Natural killer cell (primary cell): Measurements from ENCODE around the gene APRT. TPM values are rescaled to one million over a fixed set of nuclear protein-coding genes. Genes with fewer than 3 reads are reported as not detected.

Experiments used
- ATAC-seq, 3 donors: fragments of 150-1000 bp in 2 of 3; fragments of 200-7000 bp in 1 of 3; cut with Tn5 transposase; 1 replicate in 1 of 3; 2 replicates in 2 of 3; pipeline ENCODE4 v1.10.0; 2021; ENCODE audit warnings: mild to moderate bottlenecking in 2 of 3, moderate library complexity in 2 of 3
- DNase-seq, 2 donors: peaks; one replicate each; pipeline versions ENCODE4 v3.0.0 to v3.0.0-alpha.2; 2013 to 2021; ENCODE audit warnings: mixed read lengths in 1 of 2
- H3K27ac ChIP-seq: one replicate; pipeline ENCODE4 v1.5.1; 2013; ENCODE audit warnings: mild to moderate bottlenecking, low read length
- H3K27me3 ChIP-seq: one replicate; pipeline ENCODE4 v1.6.1; 2013; ENCODE audit warnings: low read length; ENCODE audit not compliant: control insufficient read depth, insufficient read depth
- H3K36me3 ChIP-seq: one replicate; pipeline ENCODE4 v1.6.1; 2013; ENCODE audit warnings: low read length; ENCODE audit not compliant: control insufficient read depth, insufficient read depth
- H3K4me1 ChIP-seq: one replicate; pipeline ENCODE4 v1.6.1; 2013; ENCODE audit warnings: low read length; ENCODE audit not compliant: control insufficient read depth, insufficient read depth
- H3K4me3 ChIP-seq: one replicate; pipeline ENCODE4 v1.5.1; 2013; ENCODE audit warnings: low read length
- H3K9me3 ChIP-seq: one replicate; pipeline ENCODE4 v1.6.1; 2013; ENCODE audit warnings: low read length; ENCODE audit not compliant: control insufficient read depth, insufficient read depth
- H3K27ac Mint-ChIP-seq, 2 donors: one replicate each; pipeline ENCODE4 v1.8.0; 2022; ENCODE audit warnings: mild to moderate bottlenecking in 2 of 2, mixed read lengths in 2 of 2, moderate library complexity in 1 of 2
- H3K27me3 Mint-ChIP-seq, 2 donors: one replicate each; pipeline ENCODE4 v1.8.0; 2022; ENCODE audit warnings: low read depth in 2 of 2, mixed read lengths in 2 of 2
- H3K36me3 Mint-ChIP-seq: one replicate; pipeline ENCODE4 v1.8.0; 2022; ENCODE audit warnings: mixed read lengths
- H3K4me1 Mint-ChIP-seq, 2 donors: one replicate each; pipeline ENCODE4 v1.8.0; 2022; ENCODE audit warnings: mixed read lengths in 2 of 2
- H3K4me3 Mint-ChIP-seq: one replicate; pipeline ENCODE4 v1.8.0; 2022; ENCODE audit warnings: mild to moderate bottlenecking, moderate library complexity, mixed read lengths
- H3K9me3 Mint-ChIP-seq, 2 donors: one replicate each; pipeline ENCODE4 v1.8.0; 2022; ENCODE audit warnings: mixed read lengths in 2 of 2
- CTCF ChIP-seq: fragments of 200-600 bp; IDR thresholded peaks from one replicate; pipeline ENCODE4 v1.8.0; 2022; ENCODE audit warnings: antibody characterized with exemption
- WGBS: methylation state at CpG from one replicate; pipeline ENCODE4 v1.1.7; 2013; ENCODE audit warnings: missing lambda C conversion rate; ENCODE audit not compliant: insufficient coverage; 5-methylcytosine and 5-hydroxymethylcytosine counted together
- intact Hi-C: fragments of 100-400 bp; cut with micrococcal nuclease; formaldehyde crosslinking; loops from one replicate; pipeline ENCODE4 v1.14.2; 2022
- total RNA-seq, 4 donors: library from RNA; stranded (reverse); fragments of 120-200 nt in 1 of 4; gene quantifications; one replicate each; pipeline versions ENCODE4 v1.2.3 to v1.2.4, GENCODE V29; 2013 to 2022

APRT gene
- total RNA-seq, 3 donors from 2014 or later (not counting 1 experiment from before 2014, with no cell fraction given): 118 to 123 (median 120) TPM

GRCh38 chr16:88792668-88793250, 19.0 kb downstream of the APRT start:
- Mint-ChIP-seq H3K4me1 (peaks cover 17 to 33% of the 10 kb centered on the region in 2 donors), H3K9me3 (no peaks in the 10 kb centered on the region), H3K36me3 (no peaks in the 10 kb centered on the region), H3K27ac (peak overlapping the region in 1 of 2 donors; percentile 65), H3K4me3 (no peak overlapping the region), H3K27me3 (no peaks in the 10 kb centered on the region)
- no peak for TF ChIP-seq CTCF
- Histone ChIP-seq H3K4me1 (peaks cover 70% of the 10 kb centered on the region), H3K4me3 (no peak overlapping the region), H3K27ac (no peak overlapping the region), H3K9me3 (no peaks in the 10 kb centered on the region), H3K36me3 (no peaks in the 10 kb centered on the region), H3K27me3 (no peaks in the 10 kb centered on the region)
- ATAC-seq: no peak
- WGBS: 88% methylated on average over 12 of the region's 12 CpGs
- no peak for DNase-seq
- intact Hi-C loops: no loop called here

- H3K27ac ChIP-seq: no peak overlapping the region
- Mint-ChIP-seq H3K27me3 (no peaks in the 10 kb centered on the region), H3K36me3 (no peaks in the 10 kb centered on the region), H3K4me3 (peak overlapping the region; percentile 37), H3K9me3 (no peaks in the 10 kb centered on the region), H3K27ac (peak overlapping the region in 1 of 2 donors; percentile 65), H3K4me1 (peaks cover 17 to 33% of the 10 kb centered on the region in 2 donors)
- H3K36me3 ChIP-seq: no peaks in the 10 kb centered on the region
- H3K4me3 ChIP-seq: no peak overlapping the region
- intact Hi-C loops: no loop called here
- H3K4me1 ChIP-seq: peaks cover 70% of the 10 kb centered on the region
- H3K9me3 ChIP-seq: no peaks in the 10 kb centered on the region
- no peak for TF ChIP-seq CTCF
- ATAC-seq (no peak), DNase-seq (no peak)
- H3K27me3 ChIP-seq: no peaks in the 10 kb centered on the region
- 66% methylated on average over 13 of the region's 13 CpGs for WGBS
These were observed 19.6 kb downstream of the APRT start for GRCh38 chr16:88792078-88792550.

- Histone ChIP-seq H3K4me1 (peaks cover 71% of the 10 kb centered on the region), H3K27ac (peak overlapping the region; percentile 74), H3K27me3 (no peaks in the 10 kb centered on the region), H3K4me3 (peak overlapping the region; percentile 16), H3K36me3 (no peaks in the 10 kb centered on the region), H3K9me3 (no peaks in the 10 kb centered on the region)
- ATAC-seq (peak; percentile 78 to 87 (median 83)), DNase-seq (peak in 1 of 2 donors; percentile 82)
- H3K36me3 Mint-ChIP-seq: no peaks in the 10 kb centered on the region
- no peak for TF ChIP-seq CTCF
- H3K27ac Mint-ChIP-seq: peak overlapping the region; percentile 76 to 82
- H3K4me1 Mint-ChIP-seq: peaks cover 17 to 36% of the 10 kb centered on the region in 2 donors
- 2% methylated on average over 20 of the region's 24 CpGs for WGBS
- H3K9me3 Mint-ChIP-seq: no peaks in the 10 kb centered on the region
- intact Hi-C loops: no loop called here
- peak overlapping the region; percentile 79 for H3K4me3 Mint-ChIP-seq
- H3K27me3 Mint-ChIP-seq: no peaks in the 10 kb centered on the region
These were observed 21.2 kb downstream of the APRT start for GRCh38 chr16:88790312-88791211.
